ENCODE data around the gene CACNA1C. TPM values are rescaled to one million over a fixed set of nuclear protein-coding genes. Genes with fewer than 3 reads are reported as not detected.

Gene CACNA1C
- total and polyA plus RNA-seq, 10 of the 15 experiments (the other 5 are each of a cell fraction or from before 2014, with no cell fraction given): under 0.01 to 0.15 (median 0.09) TPM; not detected in 5

DNA sequence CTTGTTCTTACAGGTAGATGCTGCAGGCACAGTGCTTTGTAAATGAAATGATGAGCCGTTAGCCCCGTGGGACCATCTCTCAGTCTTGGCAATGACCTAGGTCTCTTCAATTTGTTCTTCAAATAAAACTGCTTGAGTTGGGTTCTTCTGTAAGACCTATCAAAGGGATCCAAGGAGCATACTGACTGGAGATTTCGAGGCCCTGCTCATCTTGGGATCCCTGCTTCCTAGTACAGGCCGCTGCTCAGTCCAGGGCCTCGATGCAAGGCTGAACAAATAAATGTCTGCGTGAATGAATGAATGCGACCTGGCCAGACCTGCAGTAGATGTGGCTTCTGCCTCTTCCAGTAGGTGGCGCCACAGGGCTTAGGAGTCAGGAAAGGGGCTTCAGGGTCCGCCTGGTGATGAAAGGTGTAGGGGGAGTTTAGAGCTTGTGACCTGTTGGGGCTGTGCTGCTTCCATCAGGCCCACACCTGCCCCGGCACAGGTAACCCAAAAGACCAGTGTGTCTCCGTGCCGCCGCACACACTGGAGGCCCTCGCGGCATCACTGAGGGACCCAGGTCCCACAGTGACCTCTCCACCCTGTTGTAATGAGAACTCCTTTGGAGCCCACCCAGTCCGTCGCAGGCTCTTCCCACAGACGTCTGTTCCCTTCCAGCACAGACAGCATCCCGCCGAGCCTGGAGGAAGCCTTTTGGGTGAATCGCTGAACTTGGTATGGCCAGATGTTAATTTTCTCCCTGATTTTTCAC, 4.4 kb downstream of the CACNA1C start (continued):
- TF ChIP-seq, protein P1, sequence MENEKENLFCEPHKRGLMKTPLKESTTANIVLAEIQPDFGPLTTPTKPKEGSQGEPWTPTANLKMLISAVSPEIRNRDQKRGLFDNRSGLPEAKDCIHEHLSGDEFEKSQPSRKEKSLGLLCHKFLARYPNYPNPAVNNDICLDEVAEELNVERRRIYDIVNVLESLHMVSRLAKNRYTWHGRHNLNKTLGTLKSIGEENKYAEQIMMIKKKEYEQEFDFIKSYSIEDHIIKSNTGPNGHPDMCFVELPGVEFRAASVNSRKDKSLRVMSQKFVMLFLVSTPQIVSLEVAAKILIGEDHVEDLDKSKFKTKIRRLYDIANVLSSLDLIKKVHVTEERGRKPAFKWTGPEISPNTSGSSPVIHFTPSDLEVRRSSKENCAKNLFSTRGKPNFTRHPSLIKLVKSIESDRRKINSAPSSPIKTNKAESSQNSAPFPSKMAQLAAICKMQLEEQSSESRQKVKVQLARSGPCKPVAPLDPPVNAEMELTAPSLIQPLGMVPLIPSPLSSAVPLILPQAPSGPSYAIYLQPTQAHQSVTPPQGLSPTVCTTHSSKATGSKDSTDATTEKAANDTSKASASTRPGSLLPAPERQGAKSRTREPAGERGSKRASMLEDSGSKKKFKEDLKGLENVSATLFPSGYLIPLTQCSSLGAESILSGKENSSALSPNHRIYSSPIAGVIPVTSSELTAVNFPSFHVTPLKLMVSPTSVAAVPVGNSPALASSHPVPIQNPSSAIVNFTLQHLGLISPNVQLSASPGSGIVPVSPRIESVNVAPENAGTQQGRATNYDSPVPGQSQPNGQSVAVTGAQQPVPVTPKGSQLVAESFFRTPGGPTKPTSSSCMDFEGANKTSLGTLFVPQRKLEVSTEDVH (IDR thresholded peaks at IDR 0.05; ENCODE audit: low read depth, partially characterized antibody): no peak

DNA sequence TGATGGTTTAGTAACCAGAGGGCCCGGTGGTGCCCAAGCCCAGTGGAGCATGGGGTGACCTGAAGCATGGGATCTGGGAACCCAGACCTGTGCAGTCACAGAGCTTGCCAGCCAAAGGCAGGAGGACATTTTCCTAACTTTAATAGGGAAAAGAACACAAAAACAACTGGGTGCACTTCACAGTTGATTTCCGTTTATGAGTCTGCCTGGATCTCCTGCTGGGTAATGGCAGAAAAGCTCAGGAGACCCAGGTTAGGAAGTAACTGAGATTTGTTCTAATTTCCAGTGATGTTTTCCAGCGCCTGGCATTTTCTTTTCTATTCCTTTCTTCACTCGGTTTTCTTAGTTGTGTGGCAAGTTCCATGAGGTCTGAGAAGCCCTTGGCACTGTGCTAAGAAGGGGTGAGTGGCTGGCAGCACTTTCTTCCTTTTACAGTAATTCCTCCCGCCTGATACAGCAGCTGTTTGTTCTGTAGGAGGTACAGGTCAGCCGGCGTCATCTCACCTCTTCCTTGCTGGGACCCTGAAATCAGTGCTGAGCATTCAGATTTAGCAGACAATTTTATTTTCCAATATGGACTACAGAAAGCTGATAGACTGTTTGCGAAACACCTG, 5.1 kb downstream of the CACNA1C start:
- ATAC-seq (no peak), FAIRE-seq (no peak), DNase-seq (ENCODE audit: low read depth, low spot score) (no peak)
- H3K9me3 ChIP-seq (replicated peaks; ENCODE audit: control insufficient read depth, insufficient read depth, low read length): no peaks in the 10 kb centered on the region
- H3K27me3 ChIP-seq (replicated peaks in 1 of 2; ENCODE audit: control insufficient read depth in 2 of 2, insufficient read depth in 2 of 2, low read length in 1 of 2): peaks cover 7 to 14% of the 10 kb centered on the region in 2 experiments; a peak in 3 of 4 replicates
- RAD21 ChIA-PET (ENCODE audit: unreplicated experiment): no interaction called here
- H4K20me1 ChIP-seq (ENCODE audit: control insufficient read depth, insufficient read depth): no peaks in the 10 kb centered on the region
- SMC1A ChIA-PET (ENCODE audit: uncharacterized antibody, unreplicated experiment): interaction anchor here (0.5 kb wide), 1 partner anchor 230 kb away, joined by 3 read pairs; no protein-coding TSS in a partner anchor
- H3K4me2 ChIP-seq (ENCODE audit: control insufficient read depth, insufficient read depth): no peak overlapping the region
- no peaks in the 10 kb centered on the region for H3K4me1 ChIP-seq (ENCODE audit: control insufficient read depth, insufficient read depth, low read length)
- no TSS peak for BruUV-seq (replicated peaks)
- no peaks in the 10 kb centered on the region for H3K79me2 ChIP-seq (ENCODE audit: control insufficient read depth, insufficient read depth, low read length)
- H3K9ac ChIP-seq (ENCODE audit: control insufficient read depth, insufficient read depth, low read length): no peak overlapping the region
- intact Hi-C loops (cut with micrococcal nuclease; ENCODE audit: unreplicated experiment) (loop anchor here (5.0 kb wide), 1 partner anchor 524 kb away; no protein-coding TSS in a partner anchor), in situ Hi-C loops (cut with MboI) (loop anchor here (10.0 kb wide), 1 partner anchor 527 kb away; no protein-coding TSS in a partner anchor)
- CTCF ChIA-PET: interaction anchor here (0.6 to 2.9 kb wide), 6 partner anchors 11 to 232 kb away, joined by 3 to 14 read pairs (median 3); no protein-coding TSS in a partner anchor
- H3K27ac ChIP-seq (ENCODE audit: control insufficient read depth, insufficient read depth): no peak overlapping the region
- H3K36me3 ChIP-seq (ENCODE audit: control insufficient read depth in 2 of 2, insufficient read depth in 2 of 2, low read length in 1 of 2): no peaks in the 10 kb centered on the region
- no peak overlapping the region for H3K4me3 ChIP-seq
- POLR2A ChIA-PET: no interaction called here
- H2AFZ ChIP-seq (ENCODE audit: control insufficient read depth, low read depth, low read length): no peak overlapping the region
- WGBS (ENCODE audit: insufficient coverage, insufficient replicate concordance, low lambda C conversion rate, missing lambda C conversion rate): 39% methylated on average over 8 of the region's 8 CpGs
- TF ChIP-seq, protein P2, sequence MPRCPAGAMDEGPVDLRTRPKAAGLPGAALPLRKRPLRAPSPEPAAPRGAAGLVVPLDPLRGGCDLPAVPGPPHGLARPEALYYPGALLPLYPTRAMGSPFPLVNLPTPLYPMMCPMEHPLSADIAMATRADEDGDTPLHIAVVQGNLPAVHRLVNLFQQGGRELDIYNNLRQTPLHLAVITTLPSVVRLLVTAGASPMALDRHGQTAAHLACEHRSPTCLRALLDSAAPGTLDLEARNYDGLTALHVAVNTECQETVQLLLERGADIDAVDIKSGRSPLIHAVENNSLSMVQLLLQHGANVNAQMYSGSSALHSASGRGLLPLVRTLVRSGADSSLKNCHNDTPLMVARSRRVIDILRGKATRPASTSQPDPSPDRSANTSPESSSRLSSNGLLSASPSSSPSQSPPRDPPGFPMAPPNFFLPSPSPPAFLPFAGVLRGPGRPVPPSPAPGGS (IDR thresholded peaks at IDR 0.05; ENCODE audit: borderline replicate concordance, insufficient read depth, low read depth, low read length, poor library complexity, severe bottlenecking): no peak
- TF ChIP-seq SMC3 (IDR thresholded peaks at IDR 0.05; ENCODE audit: borderline replicate concordance, low read length): no peak
- no peak for TF ChIP-seq BHLHE40 (IDR thresholded peaks at IDR 0.05; ENCODE audit: borderline replicate concordance in 1 of 2, low read depth in 2 of 2, low read length in 1 of 2)
- no peak for TF ChIP-seq SMAD1 (IDR thresholded peaks at IDR 0.05; ENCODE audit: low read depth, partially characterized antibody)
- no peak for TF ChIP-seq EP300 (IDR thresholded peaks at IDR 0.05; ENCODE audit: borderline replicate concordance in 1 of 2, control insufficient read depth in 1 of 2, low read depth in 2 of 2, low read length in 2 of 2)
- TF ChIP-seq, protein P3, sequence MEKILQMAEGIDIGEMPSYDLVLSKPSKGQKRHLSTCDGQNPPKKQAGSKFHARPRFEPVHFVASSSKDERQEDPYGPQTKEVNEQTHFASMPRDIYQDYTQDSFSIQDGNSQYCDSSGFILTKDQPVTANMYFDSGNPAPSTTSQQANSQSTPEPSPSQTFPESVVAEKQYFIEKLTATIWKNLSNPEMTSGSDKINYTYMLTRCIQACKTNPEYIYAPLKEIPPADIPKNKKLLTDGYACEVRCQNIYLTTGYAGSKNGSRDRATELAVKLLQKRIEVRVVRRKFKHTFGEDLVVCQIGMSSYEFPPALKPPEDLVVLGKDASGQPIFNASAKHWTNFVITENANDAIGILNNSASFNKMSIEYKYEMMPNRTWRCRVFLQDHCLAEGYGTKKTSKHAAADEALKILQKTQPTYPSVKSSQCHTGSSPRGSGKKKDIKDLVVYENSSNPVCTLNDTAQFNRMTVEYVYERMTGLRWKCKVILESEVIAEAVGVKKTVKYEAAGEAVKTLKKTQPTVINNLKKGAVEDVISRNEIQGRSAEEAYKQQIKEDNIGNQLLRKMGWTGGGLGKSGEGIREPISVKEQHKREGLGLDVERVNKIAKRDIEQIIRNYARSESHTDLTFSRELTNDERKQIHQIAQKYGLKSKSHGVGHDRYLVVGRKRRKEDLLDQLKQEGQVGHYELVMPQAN (conservative IDR thresholded peaks at IDR 0.05): no peak
- TF ChIP-seq PAX8 (IDR thresholded peaks at IDR 0.05): no peak
- no peak for TF ChIP-seq FOS (IDR thresholded peaks at IDR 0.05; ENCODE audit: borderline replicate concordance, extremely low read depth, insufficient read length)

Data from GM12878 (cell line).